ENCODE measurements around the gene TMTC4.

DNA sequence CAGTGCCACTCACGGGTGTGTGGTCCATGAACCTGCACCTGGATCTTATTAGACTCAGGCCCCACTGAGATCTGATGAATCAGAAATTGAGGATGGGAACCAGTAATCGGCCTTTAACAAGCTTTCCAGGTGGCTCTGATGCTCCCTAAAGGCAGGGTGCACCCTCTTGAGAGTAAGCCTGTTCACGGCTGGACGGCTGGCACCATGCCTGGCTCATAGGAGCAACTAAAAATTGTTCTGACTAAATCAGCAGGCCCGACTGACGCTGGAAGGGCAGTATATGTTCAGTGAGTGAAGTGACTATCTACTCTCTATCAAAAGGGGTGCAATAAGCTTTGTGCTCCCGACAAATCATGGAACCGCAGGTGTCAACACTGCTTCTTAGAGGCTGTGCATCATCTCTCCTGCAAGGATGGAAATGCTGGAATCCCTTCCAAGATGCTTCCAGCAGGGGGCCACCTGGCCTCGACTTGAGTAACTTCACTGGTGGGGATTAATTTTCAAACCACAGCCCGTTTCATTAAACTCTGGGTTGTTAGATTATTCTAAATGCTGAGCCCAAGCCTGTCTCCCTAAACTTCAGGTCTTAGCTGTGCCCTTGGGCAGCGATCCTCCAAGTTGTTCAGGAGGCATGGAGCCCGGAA, 28.4 kb downstream of the TMTC4 start:
- TF ChIP-seq, protein P1, sequence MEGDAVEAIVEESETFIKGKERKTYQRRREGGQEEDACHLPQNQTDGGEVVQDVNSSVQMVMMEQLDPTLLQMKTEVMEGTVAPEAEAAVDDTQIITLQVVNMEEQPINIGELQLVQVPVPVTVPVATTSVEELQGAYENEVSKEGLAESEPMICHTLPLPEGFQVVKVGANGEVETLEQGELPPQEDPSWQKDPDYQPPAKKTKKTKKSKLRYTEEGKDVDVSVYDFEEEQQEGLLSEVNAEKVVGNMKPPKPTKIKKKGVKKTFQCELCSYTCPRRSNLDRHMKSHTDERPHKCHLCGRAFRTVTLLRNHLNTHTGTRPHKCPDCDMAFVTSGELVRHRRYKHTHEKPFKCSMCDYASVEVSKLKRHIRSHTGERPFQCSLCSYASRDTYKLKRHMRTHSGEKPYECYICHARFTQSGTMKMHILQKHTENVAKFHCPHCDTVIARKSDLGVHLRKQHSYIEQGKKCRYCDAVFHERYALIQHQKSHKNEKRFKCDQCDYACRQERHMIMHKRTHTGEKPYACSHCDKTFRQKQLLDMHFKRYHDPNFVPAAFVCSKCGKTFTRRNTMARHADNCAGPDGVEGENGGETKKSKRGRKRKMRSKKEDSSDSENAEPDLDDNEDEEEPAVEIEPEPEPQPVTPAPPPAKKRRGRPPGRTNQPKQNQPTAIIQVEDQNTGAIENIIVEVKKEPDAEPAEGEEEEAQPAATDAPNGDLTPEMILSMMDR (IDR thresholded peaks at IDR 0.05), result peak; percentile 52
- no peak for TF ChIP-seq EZH2 (IDR thresholded peaks at IDR 0.05)
